ENCODE measurements around the gene VLDLR. TPM values are rescaled to one million over a fixed set of nuclear protein-coding genes. Genes with fewer than 3 reads are reported as not detected.

VLDLR gene
- total and polyA plus RNA-seq, 4 donors = 2.4 to 46.3 (median 24.0) TPM

- ATAC-seq (ENCODE audit: low FRiP score) = no peak
- H3K27ac ChIP-seq (ENCODE audit: low read depth in 1 of 2, low read length in 2 of 2) = no peak overlapping the region
- intact Hi-C loops (cut with DNase I) = no loop called here
Measured at GRCh38 chr9:2679011-2679410, 57.4 kb downstream of the VLDLR start.

GRCh38 chr9:2681981-2682380 lies 60.4 kb downstream of the VLDLR start:
- Histone ChIP-seq H3K36me3 (ENCODE audit: control insufficient read depth in 1 of 2, insufficient read depth in 2 of 2, low read length in 1 of 2) (no peaks in the 10 kb centered on the region), H3K4me3 (ENCODE audit: low read length in 2 of 2) (no peak overlapping the region), H3K27me3 (ENCODE audit: control insufficient read depth in 1 of 2, insufficient read depth in 2 of 2, low read length in 1 of 2) (no peaks in the 10 kb centered on the region), H3K4me1 (ENCODE audit: control insufficient read depth in 1 of 2, insufficient read depth in 2 of 2, low read length in 2 of 2) (peaks cover 3% of the 10 kb centered on the region in 2 donors), H3K9me3 (ENCODE audit: control insufficient read depth, low read length) (no peaks in the 10 kb centered on the region), H3K27ac (ENCODE audit: low read depth in 1 of 2, low read length in 2 of 2) (no peak overlapping the region)
- DNase-seq = no peak
- intact Hi-C loops (cut with DNase I) = no loop called here
- ATAC-seq (ENCODE audit: low FRiP score) = no peak
- 72 to 80% methylated on average over 1 of the region's 1 CpG for WGBS, 2 donors

More at GRCh38 chr9:2679011-2679410, 57.4 kb downstream of the VLDLR start:
- H3K27me3 ChIP-seq (ENCODE audit: control insufficient read depth in 1 of 2, insufficient read depth in 2 of 2, low read length in 1 of 2) = no peaks in the 10 kb centered on the region
- WGBS, 2 donors = 85 to 91% methylated on average over 2 of the region's 2 CpGs
- peaks cover 3% of the 10 kb centered on the region in 2 donors for H3K4me1 ChIP-seq (ENCODE audit: control insufficient read depth in 1 of 2, insufficient read depth in 2 of 2, low read length in 2 of 2)
- no peaks in the 10 kb centered on the region for H3K36me3 ChIP-seq (ENCODE audit: control insufficient read depth in 1 of 2, insufficient read depth in 2 of 2, low read length in 1 of 2)
- no peak for DNase-seq
- no peak overlapping the region for H3K4me3 ChIP-seq (ENCODE audit: low read length in 2 of 2)
- H3K9me3 ChIP-seq (ENCODE audit: control insufficient read depth, low read length) = no peaks in the 10 kb centered on the region

GRCh38 chr9:2686911-2687310 lies 65.3 kb downstream of the VLDLR start:
- H3K9me3 ChIP-seq (ENCODE audit: control insufficient read depth, low read length) = no peaks in the 10 kb centered on the region
- DNase-seq = no peak
- H3K27me3 ChIP-seq (ENCODE audit: control insufficient read depth in 1 of 2, insufficient read depth in 2 of 2, low read length in 1 of 2) = no peaks in the 10 kb centered on the region
- H3K4me1 ChIP-seq (ENCODE audit: control insufficient read depth in 1 of 2, insufficient read depth in 2 of 2, low read length in 2 of 2) = no peaks in the 10 kb centered on the region
- H3K36me3 ChIP-seq (ENCODE audit: control insufficient read depth in 1 of 2, insufficient read depth in 2 of 2, low read length in 1 of 2) = no peaks in the 10 kb centered on the region
- H3K27ac ChIP-seq (ENCODE audit: low read depth in 1 of 2, low read length in 2 of 2) = no peak overlapping the region
- no peak overlapping the region for H3K4me3 ChIP-seq (ENCODE audit: low read length in 2 of 2)
- no peak for ATAC-seq (ENCODE audit: low FRiP score)
- intact Hi-C loops (cut with DNase I) = no loop called here
- 70 to 74% methylated on average over 4 of the region's 4 CpGs for WGBS, 2 donors

- Histone ChIP-seq H3K4me1 (ENCODE audit: control insufficient read depth in 1 of 2, insufficient read depth in 2 of 2, low read length in 2 of 2) (no peaks in the 10 kb centered on the region), H3K27me3 (ENCODE audit: control insufficient read depth in 1 of 2, insufficient read depth in 2 of 2, low read length in 1 of 2) (no peaks in the 10 kb centered on the region), H3K36me3 (ENCODE audit: control insufficient read depth in 1 of 2, insufficient read depth in 2 of 2, low read length in 1 of 2) (no peaks in the 10 kb centered on the region), H3K4me3 (ENCODE audit: low read length in 2 of 2) (no peak overlapping the region), H3K9me3 (ENCODE audit: control insufficient read depth, low read length) (no peaks in the 10 kb centered on the region), H3K27ac (ENCODE audit: low read depth in 1 of 2, low read length in 2 of 2) (no peak overlapping the region)
- ATAC-seq (ENCODE audit: low FRiP score) (no peak), DNase-seq (no peak)
- intact Hi-C loops (cut with DNase I) = no loop called here
- WGBS, 2 donors = 87 to 90% methylated on average over 3 of the region's 3 CpGs
Measured at GRCh38 chr9:2688636-2689035, 67.0 kb downstream of the VLDLR start.

- Histone ChIP-seq H3K36me3 (ENCODE audit: control insufficient read depth in 1 of 2, insufficient read depth in 2 of 2, low read length in 1 of 2) (no peaks in the 10 kb centered on the region), H3K9me3 (ENCODE audit: control insufficient read depth, low read length) (no peaks in the 10 kb centered on the region), H3K27ac (ENCODE audit: low read depth in 1 of 2, low read length in 2 of 2) (no peak overlapping the region), H3K4me3 (ENCODE audit: low read length in 2 of 2) (no peak overlapping the region), H3K27me3 (ENCODE audit: control insufficient read depth in 1 of 2, insufficient read depth in 2 of 2, low read length in 1 of 2) (no peaks in the 10 kb centered on the region), H3K4me1 (ENCODE audit: control insufficient read depth in 1 of 2, insufficient read depth in 2 of 2, low read length in 2 of 2) (no peaks in the 10 kb centered on the region)
- intact Hi-C loops (cut with DNase I) = no loop called here
- no peak for ATAC-seq (ENCODE audit: low FRiP score)
- no peak for DNase-seq
- 94% methylated on average over 1 of the region's 1 CpG for WGBS, 2 donors
Measured at GRCh38 chr9:2691212-2691611, 69.6 kb downstream of the VLDLR start.

GRCh38 chr9:2691626-2692025 lies 70.0 kb downstream of the VLDLR start:
- H3K27me3 ChIP-seq (ENCODE audit: control insufficient read depth in 1 of 2, insufficient read depth in 2 of 2, low read length in 1 of 2) = no peaks in the 10 kb centered on the region
- no peaks in the 10 kb centered on the region for H3K4me1 ChIP-seq (ENCODE audit: control insufficient read depth in 1 of 2, insufficient read depth in 2 of 2, low read length in 2 of 2)
- intact Hi-C loops (cut with DNase I) = no loop called here
- ATAC-seq (ENCODE audit: low FRiP score) = no peak
- no peaks in the 10 kb centered on the region for H3K36me3 ChIP-seq (ENCODE audit: control insufficient read depth in 1 of 2, insufficient read depth in 2 of 2, low read length in 1 of 2)
- 38 to 41% methylated on average over 2 of the region's 2 CpGs for WGBS, 2 donors
- no peak overlapping the region for H3K27ac ChIP-seq (ENCODE audit: low read depth in 1 of 2, low read length in 2 of 2)
- no peaks in the 10 kb centered on the region for H3K9me3 ChIP-seq (ENCODE audit: control insufficient read depth, low read length)
- no peak for DNase-seq
- H3K4me3 ChIP-seq (ENCODE audit: low read length in 2 of 2) = no peak overlapping the region

GRCh38 chr9:2693056-2693455 lies 71.5 kb downstream of the VLDLR start:
- Histone ChIP-seq H3K4me3 (ENCODE audit: low read length in 2 of 2) (no peak overlapping the region), H3K27ac (ENCODE audit: low read depth in 1 of 2, low read length in 2 of 2) (no peak overlapping the region), H3K36me3 (ENCODE audit: control insufficient read depth in 1 of 2, insufficient read depth in 2 of 2, low read length in 1 of 2) (no peaks in the 10 kb centered on the region), H3K9me3 (ENCODE audit: control insufficient read depth, low read length) (no peaks in the 10 kb centered on the region), H3K27me3 (ENCODE audit: control insufficient read depth in 1 of 2, insufficient read depth in 2 of 2, low read length in 1 of 2) (no peaks in the 10 kb centered on the region), H3K4me1 (ENCODE audit: control insufficient read depth in 1 of 2, insufficient read depth in 2 of 2, low read length in 2 of 2) (no peaks in the 10 kb centered on the region)
- intact Hi-C loops (cut with DNase I) = no loop called here
- DNase-seq (no peak), ATAC-seq (ENCODE audit: low FRiP score) (no peak)
- 91 to 94% methylated on average over 3 of the region's 3 CpGs for WGBS, 2 donors

- 90 to 92% methylated on average over 3 of the region's 3 CpGs for WGBS, 2 donors
- DNase-seq = no peak
Measured at GRCh38 chr9:2697492-2697891, 75.9 kb downstream of the VLDLR start.

GRCh38 chr9:2700398-2700797 lies 78.8 kb downstream of the VLDLR start:
- intact Hi-C loops (cut with DNase I) = no loop called here
- no peaks in the 10 kb centered on the region for H3K4me1 ChIP-seq (ENCODE audit: control insufficient read depth in 1 of 2, insufficient read depth in 2 of 2, low read length in 2 of 2)
- no peaks in the 10 kb centered on the region for H3K9me3 ChIP-seq (ENCODE audit: control insufficient read depth, low read length)
- WGBS, 2 donors = 75 to 78% methylated on average over 6 of the region's 6 CpGs
- ATAC-seq (ENCODE audit: low FRiP score) = no peak
- H3K4me3 ChIP-seq (ENCODE audit: low read length in 2 of 2) = no peak overlapping the region
- no peaks in the 10 kb centered on the region for H3K36me3 ChIP-seq (ENCODE audit: control insufficient read depth in 1 of 2, insufficient read depth in 2 of 2, low read length in 1 of 2)
- no peak for DNase-seq
- H3K27me3 ChIP-seq (ENCODE audit: control insufficient read depth in 1 of 2, insufficient read depth in 2 of 2, low read length in 1 of 2) = no peaks in the 10 kb centered on the region
- no peak overlapping the region for H3K27ac ChIP-seq (ENCODE audit: low read depth in 1 of 2, low read length in 2 of 2)

More at GRCh38 chr9:2697492-2697891, 75.9 kb downstream of the VLDLR start:
- Histone ChIP-seq H3K27ac (ENCODE audit: low read depth in 1 of 2, low read length in 2 of 2) (no peak overlapping the region), H3K27me3 (ENCODE audit: control insufficient read depth in 1 of 2, insufficient read depth in 2 of 2, low read length in 1 of 2) (no peaks in the 10 kb centered on the region), H3K9me3 (ENCODE audit: control insufficient read depth, low read length) (no peaks in the 10 kb centered on the region), H3K36me3 (ENCODE audit: control insufficient read depth in 1 of 2, insufficient read depth in 2 of 2, low read length in 1 of 2) (no peaks in the 10 kb centered on the region), H3K4me3 (ENCODE audit: low read length in 2 of 2) (no peak overlapping the region), H3K4me1 (ENCODE audit: control insufficient read depth in 1 of 2, insufficient read depth in 2 of 2, low read length in 2 of 2) (no peaks in the 10 kb centered on the region)
- no peak for ATAC-seq (ENCODE audit: low FRiP score)
- intact Hi-C loops (cut with DNase I) = no loop called here

Measured in aorta (tissue), 5 donors.